ENCODE data around the gene NGEF. TPM values are rescaled to one million over a fixed set of nuclear protein-coding genes. Genes with fewer than 3 reads are reported as not detected.
A peak's percentile ranks its signal among the peaks of the same experiment; 100 is the strongest.

Gene NGEF
- total and polyA plus RNA-seq, 4 donors, result 10.6 to 22.6 (median 10.8) TPM

- no peak overlapping the region for H3K27ac ChIP-seq (ENCODE audit: low read depth in 1 of 2, low read length in 2 of 2)
- no peak overlapping the region for H3K4me3 ChIP-seq (ENCODE audit: low read depth in 1 of 3, low read length in 3 of 3)
- H3K9ac ChIP-seq (ENCODE audit: low read depth in 1 of 2, low read length in 2 of 2), result no peak overlapping the region
- DNase-seq (ENCODE audit: low spot score), result no peak
- 91% methylated on average over 9 of the region's 9 CpGs for WGBS
- TF ChIP-seq ZBTB33 (IDR thresholded peaks at IDR 0.05) (no peak), YY1 (IDR thresholded peaks at IDR 0.05) (no peak), FOXA1 (IDR thresholded peaks at IDR 0.05) (no peak), REST (IDR thresholded peaks at IDR 0.05) (no peak), JUND (IDR thresholded peaks at IDR 0.05) (no peak), EGR1 (IDR thresholded peaks at IDR 0.05; ENCODE audit: low read depth in 2 of 2) (no peak), RXRA (IDR thresholded peaks at IDR 0.05) (no peak), TAF1 (conservative IDR thresholded peaks at IDR 0.05) (no peak), HNF4A (conservative IDR thresholded peaks at IDR 0.05) (no peak), RAD21 (IDR thresholded peaks at IDR 0.05) (no peak)
- TF ChIP-seq, protein P1, sequence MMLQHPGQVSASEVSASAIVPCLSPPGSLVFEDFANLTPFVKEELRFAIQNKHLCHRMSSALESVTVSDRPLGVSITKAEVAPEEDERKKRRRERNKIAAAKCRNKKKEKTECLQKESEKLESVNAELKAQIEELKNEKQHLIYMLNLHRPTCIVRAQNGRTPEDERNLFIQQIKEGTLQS (IDR thresholded peaks at IDR 0.05), result no peak
- H3K36me3 ChIP-seq (ENCODE audit: control insufficient read depth in 4 of 4, insufficient read depth in 3 of 4, low read depth in 1 of 4, low read length in 3 of 4), result peaks cover 0 to 2% (median 0%) of the 10 kb centered on the region in 4 donors
- no peaks in the 10 kb centered on the region for H3K9me3 ChIP-seq (ENCODE audit: control insufficient read depth in 4 of 4, low read length in 3 of 4)
- H3K27me3 ChIP-seq (ENCODE audit: control insufficient read depth in 4 of 4, insufficient read depth in 4 of 4, low read length in 3 of 4), result no peaks in the 10 kb centered on the region
- peaks cover 0 to 7% (median 0%) of the 10 kb centered on the region in 4 donors for H3K4me1 ChIP-seq (ENCODE audit: control insufficient read depth in 4 of 4, insufficient read depth in 4 of 4, low read length in 3 of 4)
Observed at GRCh38 chr2:233003658-233004555, 9.1 kb downstream of the NGEF start.

DNA sequence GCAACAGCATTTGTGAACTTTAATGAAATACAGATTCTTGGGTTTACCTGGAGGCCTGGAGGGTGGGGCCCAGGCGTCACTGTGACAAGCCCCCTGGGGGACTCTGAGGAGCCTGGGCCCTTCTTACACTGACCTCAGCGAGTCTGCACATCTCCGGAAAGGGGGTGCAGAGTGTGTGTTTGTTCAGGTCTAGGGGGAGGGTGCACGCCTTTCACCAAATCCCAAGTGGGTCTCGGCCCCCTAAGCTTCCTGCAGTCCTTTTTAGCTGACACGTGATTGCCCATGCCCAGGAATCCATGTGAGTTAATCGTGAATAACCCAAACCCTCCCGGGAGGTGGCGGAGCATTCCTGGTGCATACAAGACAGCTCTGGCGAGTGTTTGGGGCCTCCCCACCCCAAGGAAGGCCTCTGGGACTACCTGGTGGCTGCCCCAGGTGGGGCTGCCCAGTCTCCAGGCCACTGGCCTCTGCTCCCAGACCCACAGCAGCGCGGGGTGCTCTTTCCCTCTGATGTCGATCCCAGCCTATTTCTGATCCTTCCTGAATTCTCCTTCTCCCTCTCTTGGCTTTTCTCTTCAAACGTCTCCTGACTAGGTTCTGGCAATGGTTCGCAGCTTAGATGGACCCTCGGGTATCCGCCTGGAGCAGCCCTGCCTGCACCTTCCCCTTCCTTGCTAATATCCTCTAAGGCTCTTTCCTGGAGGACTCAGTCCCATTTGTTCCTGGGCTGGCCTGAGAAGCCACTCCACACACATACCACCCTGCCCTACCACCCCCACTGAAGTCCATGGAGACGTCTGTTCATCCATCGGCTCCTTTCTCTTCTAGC is 10.0 kb downstream of the NGEF start:
- Histone ChIP-seq H3K9ac (ENCODE audit: low read depth in 1 of 2, low read length in 2 of 2) (no peak overlapping the region), H3K9me3 (ENCODE audit: control insufficient read depth in 4 of 4, low read length in 3 of 4) (no peaks in the 10 kb centered on the region), H3K27ac (ENCODE audit: low read depth in 1 of 2, low read length in 2 of 2) (no peak overlapping the region), H3K36me3 (ENCODE audit: control insufficient read depth in 4 of 4, insufficient read depth in 3 of 4, low read depth in 1 of 4, low read length in 3 of 4) (peaks cover 0 to 2% (median 0%) of the 10 kb centered on the region in 4 donors), H3K4me3 (ENCODE audit: low read depth in 1 of 3, low read length in 3 of 3) (no peak overlapping the region), H3K27me3 (ENCODE audit: control insufficient read depth in 4 of 4, insufficient read depth in 4 of 4, low read length in 3 of 4) (no peaks in the 10 kb centered on the region), H3K4me1 (ENCODE audit: control insufficient read depth in 4 of 4, insufficient read depth in 4 of 4, low read length in 3 of 4) (peaks cover 0 to 3% (median 0%) of the 10 kb centered on the region in 4 donors)
- DNase-seq (ENCODE audit: low spot score), result peak; percentile 29
- WGBS, result 93% methylated on average over 19 of the region's 19 CpGs
- TF ChIP-seq FOXA1 (IDR thresholded peaks at IDR 0.05), result no peak
- no peak for TF ChIP-seq SP1 (IDR thresholded peaks at IDR 0.05)
- TF ChIP-seq EGR1 (IDR thresholded peaks at IDR 0.05; ENCODE audit: low read depth in 2 of 2), result no peak
- no peak for TF ChIP-seq RXRA (IDR thresholded peaks at IDR 0.05)
- TF ChIP-seq TAF1 (conservative IDR thresholded peaks at IDR 0.05), result no peak
- TF ChIP-seq GABPA (IDR thresholded peaks at IDR 0.05 in 1 of 2, conservative IDR thresholded peaks at IDR 0.05 in 1 of 2), result no peak
- no peak for TF ChIP-seq REST (IDR thresholded peaks at IDR 0.05)
- TF ChIP-seq, protein P2, sequence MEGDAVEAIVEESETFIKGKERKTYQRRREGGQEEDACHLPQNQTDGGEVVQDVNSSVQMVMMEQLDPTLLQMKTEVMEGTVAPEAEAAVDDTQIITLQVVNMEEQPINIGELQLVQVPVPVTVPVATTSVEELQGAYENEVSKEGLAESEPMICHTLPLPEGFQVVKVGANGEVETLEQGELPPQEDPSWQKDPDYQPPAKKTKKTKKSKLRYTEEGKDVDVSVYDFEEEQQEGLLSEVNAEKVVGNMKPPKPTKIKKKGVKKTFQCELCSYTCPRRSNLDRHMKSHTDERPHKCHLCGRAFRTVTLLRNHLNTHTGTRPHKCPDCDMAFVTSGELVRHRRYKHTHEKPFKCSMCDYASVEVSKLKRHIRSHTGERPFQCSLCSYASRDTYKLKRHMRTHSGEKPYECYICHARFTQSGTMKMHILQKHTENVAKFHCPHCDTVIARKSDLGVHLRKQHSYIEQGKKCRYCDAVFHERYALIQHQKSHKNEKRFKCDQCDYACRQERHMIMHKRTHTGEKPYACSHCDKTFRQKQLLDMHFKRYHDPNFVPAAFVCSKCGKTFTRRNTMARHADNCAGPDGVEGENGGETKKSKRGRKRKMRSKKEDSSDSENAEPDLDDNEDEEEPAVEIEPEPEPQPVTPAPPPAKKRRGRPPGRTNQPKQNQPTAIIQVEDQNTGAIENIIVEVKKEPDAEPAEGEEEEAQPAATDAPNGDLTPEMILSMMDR (IDR thresholded peaks at IDR 0.05; ENCODE audit: low read depth, low read length, missing input control), result no peak
- no peak for TF ChIP-seq FOXA2 (IDR thresholded peaks at IDR 0.05)
- no peak for TF ChIP-seq JUND (IDR thresholded peaks at IDR 0.05)
- no peak for TF ChIP-seq RAD21 (IDR thresholded peaks at IDR 0.05)
- TF ChIP-seq NR2F2 (IDR thresholded peaks at IDR 0.05), result no peak
